ENCODE results near the gene TOX2. TPM values are rescaled to one million over a fixed set of nuclear protein-coding genes. Genes with fewer than 3 reads are reported as not detected.

The TOX2 gene
- total RNA-seq, 1 donor from 2014 or later = 0.41 TPM

DNA sequence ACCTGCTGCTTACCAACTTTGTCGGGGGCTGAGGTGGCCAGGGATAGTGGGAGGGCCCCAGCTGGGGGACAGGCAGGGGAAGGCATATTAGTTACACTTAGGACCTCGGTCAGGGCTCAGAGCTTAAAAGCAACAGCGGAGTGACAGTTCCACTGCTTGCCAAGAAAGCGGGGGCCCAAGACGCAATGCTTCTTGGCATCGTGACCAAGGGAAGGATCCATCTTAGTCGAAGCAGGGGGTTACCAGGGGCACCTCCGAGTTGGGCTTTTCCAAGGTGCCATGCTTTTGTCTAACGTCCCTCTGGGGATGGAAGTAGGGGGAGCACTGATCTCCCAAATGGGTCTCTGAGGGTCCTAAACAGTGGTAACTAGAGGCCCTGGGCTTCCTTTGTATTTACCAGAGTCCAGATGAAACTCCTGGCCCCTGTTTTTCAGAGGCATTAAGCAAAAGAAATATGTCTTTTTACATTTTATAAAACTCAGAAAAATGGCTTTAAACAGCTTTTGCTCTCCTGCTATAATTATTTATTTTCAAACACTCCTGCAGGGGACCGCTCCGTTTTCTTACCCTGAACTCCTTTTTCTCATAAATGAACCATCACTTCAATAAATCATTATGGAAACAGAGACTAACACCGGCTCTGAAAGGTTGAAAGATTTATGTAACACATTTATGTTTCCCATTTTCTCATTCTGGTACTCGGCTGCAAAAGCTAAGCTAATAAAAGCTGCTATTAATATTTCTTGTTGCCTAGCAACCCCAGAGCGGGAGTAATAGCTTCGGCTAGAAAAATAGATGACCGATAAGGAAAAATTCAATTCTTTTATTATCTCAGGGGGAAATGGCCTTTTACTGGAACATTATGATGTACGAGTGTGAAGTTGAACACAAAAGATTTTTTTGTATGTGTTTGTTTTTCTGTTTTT lies 100.4 kb downstream of the TOX2 start:
- no peak for DNase-seq (ENCODE audit: low spot score in 2 of 2)
- FAIRE-seq = no peak

- no peak for FAIRE-seq
Observed at GRCh38 chr20:44015733-44016103, 101.1 kb downstream of the TOX2 start.

GRCh38 chr20:44016525-44016924 lies 101.9 kb downstream of the TOX2 start:
- no peak for DNase-seq (ENCODE audit: low spot score in 2 of 2)
- FAIRE-seq = no peak

More at GRCh38 chr20:44015733-44016103, 101.1 kb downstream of the TOX2 start:
- DNase-seq (ENCODE audit: low spot score in 2 of 2) = no peak

DNA sequence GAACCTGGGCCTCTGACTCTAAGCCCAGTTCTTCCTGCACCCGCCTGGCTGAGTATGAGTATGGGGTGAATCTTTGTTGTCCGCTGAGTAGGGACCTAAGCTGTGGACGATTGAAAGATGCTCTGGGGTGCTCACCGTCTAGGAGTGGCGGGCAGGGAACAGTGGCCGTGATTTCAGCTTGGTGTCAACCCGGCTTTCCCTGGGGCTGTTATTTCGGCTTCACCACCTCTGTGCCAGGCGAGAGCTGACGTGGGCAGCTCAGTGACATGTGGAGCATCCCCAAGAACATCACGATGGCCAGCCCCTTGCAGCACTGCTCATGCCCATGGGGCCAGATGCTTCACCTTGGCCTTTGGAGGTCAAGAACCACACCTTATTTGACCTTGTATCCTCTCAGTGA lies 102.6 kb downstream of the TOX2 start:
- DNase-seq (ENCODE audit: low spot score in 2 of 2) = no peak

GRCh38 chr20:44017905-44018258 lies 103.2 kb downstream of the TOX2 start:
- FAIRE-seq (no peak), DNase-seq (ENCODE audit: low spot score in 2 of 2) (no peak)

More for the DNA sequence above, 102.6 kb downstream of the TOX2 start:
- FAIRE-seq = no peak

GRCh38 chr20:44018259-44018941 lies 103.7 kb downstream of the TOX2 start:
- FAIRE-seq (no peak), DNase-seq (ENCODE audit: low spot score in 2 of 2) (peak in 1 of 2 donors; percentile 33)

DNA sequence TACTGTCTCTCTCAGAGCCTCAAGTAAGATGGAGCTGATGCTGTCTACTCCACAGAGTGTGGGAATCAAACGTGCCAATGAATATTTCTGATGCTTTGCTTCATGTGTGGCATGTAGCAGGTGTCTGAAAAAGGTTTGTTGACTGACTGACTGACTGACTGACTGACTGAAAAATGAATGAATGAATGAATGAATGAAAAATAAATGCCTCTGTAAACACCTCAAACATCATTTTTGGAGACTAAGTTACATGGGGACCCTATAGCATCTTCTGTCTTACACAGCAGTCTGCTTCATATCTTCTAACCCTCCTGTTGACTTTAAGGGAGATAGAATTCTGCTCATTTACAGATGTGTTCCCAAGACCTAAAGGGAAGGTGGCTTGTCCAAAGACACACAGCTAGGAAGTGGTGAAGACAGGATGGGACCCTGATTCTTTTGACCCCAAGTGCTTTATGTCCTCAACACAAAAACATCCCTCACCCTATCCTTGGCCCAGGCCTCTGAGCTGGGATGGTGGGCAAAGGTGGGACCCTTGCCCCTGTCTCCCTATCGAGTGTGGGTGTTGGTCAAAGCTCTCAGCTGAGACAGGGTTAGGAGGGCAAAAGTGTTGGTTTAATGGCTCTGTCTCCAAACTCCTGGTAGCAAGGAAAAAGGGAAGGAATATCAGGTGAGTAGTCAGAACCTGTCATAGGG lies 104.4 kb downstream of the TOX2 start:
- FAIRE-seq = no peak

GRCh38 chr20:44019638-44020335 lies 105.1 kb downstream of the TOX2 start:
- FAIRE-seq = no peak
- no peak for DNase-seq (ENCODE audit: low spot score in 2 of 2)

More for the DNA sequence above, 104.4 kb downstream of the TOX2 start:
- no peak for DNase-seq (ENCODE audit: low spot score in 2 of 2)

- FAIRE-seq (no peak), DNase-seq (ENCODE audit: low spot score in 2 of 2) (no peak)
Observed at GRCh38 chr20:44020406-44021148, 105.9 kb downstream of the TOX2 start.

DNA sequence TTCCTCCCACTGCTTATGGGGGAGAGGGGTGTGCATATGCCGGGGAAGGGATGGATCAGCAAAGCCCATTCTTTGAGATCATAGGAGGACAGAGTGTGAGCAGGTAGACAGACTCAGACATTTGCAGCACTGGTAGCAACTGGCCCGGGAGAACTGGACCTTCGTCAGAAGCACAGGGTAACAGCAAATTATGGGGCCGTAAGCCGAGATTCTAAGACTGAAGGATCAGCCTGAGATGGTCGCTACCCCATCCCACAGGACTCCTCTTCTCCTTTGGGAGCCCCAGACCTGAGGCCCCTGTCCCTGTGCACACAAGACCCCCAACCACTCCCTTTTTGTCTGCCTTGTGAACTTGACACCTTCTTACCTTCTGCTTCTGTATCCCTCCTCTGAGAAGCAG lies 106.5 kb downstream of the TOX2 start:
- FAIRE-seq (no peak), DNase-seq (ENCODE audit: low spot score in 2 of 2) (no peak)

- FAIRE-seq (no peak), DNase-seq (ENCODE audit: low spot score in 2 of 2) (no peak)
Observed at GRCh38 chr20:44021900-44022299, 107.2 kb downstream of the TOX2 start.

- FAIRE-seq (no peak), DNase-seq (ENCODE audit: low spot score in 2 of 2) (no peak)
Observed at GRCh38 chr20:44022464-44022863, 107.8 kb downstream of the TOX2 start.

DNA sequence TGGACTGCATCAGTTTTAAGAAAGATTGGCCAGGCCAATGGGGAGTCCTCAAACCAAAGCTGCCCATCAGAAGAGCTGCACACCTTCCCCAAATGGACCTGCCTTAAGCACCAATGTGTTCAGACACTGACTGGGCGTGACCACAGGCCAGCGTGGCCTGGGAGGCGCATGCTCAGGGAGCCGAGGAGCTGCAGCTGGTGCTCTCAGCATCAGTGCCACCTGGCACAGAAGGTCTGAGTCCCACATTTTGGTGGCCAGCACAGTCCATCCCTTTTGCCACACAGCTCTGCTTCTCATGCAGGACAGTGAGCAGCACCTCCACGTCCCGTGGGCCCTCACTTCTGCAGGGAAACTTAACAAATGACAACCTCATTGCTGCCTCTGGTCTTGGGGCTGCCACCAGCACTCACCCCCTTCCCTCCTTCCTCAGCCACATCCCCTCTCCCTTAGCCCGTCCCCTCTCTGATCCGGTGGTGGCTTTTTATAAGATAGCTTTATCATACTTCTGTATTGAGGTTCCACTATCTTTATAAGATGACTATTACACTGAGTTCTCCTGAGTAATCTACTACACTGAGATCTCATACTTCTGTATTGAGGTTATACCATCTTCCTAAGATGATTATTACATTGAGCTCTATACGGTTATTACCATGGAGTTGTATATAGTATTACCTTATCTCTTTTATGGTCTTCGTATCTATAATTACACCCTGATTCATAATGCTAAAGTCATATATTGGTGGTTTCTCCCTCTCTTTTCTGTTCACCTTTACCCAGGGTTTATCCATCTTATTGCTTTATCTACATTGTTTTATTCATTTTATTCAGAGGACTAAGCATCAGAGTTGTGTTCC lies 109.1 kb downstream of the TOX2 start:
- FAIRE-seq = no peak
- no peak for DNase-seq (ENCODE audit: low spot score in 2 of 2)

DNA sequence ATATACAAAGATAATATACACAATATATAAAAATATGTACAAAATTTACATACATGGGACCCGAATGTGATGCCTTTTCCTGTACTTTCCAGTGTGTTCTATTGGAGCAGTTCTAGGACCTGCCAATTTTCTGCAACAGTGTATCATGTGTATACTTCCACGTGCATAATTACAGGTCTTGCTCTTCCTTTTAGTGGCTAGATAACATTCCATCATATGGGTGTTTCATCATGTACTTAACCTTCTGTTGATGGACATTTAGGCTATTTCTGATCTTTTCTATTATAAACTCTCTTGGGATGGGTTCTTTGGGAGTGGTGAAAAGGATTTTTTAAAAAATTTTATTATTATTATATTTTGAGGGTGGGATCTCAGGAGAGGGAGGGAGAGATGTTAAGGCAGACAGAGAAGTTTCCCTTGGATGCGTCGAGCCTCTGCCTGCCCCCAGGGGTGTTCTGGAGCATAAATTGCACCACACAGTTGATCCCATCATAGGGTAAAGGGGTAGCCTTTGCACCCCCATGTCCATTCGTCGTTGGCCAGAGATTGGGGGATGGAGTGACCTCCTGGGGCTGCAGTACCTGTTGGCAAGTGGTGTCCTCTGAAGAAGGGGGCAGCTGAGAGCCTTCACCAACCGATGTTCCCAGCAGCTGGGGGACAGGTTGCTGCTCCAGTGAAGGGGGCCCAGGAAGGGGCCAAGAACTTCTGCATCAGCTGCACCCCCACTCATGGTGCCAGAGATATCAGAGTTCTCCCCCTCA lies 110.3 kb downstream of the TOX2 start:
- DNase-seq (ENCODE audit: low spot score in 2 of 2) = no peak

DNA sequence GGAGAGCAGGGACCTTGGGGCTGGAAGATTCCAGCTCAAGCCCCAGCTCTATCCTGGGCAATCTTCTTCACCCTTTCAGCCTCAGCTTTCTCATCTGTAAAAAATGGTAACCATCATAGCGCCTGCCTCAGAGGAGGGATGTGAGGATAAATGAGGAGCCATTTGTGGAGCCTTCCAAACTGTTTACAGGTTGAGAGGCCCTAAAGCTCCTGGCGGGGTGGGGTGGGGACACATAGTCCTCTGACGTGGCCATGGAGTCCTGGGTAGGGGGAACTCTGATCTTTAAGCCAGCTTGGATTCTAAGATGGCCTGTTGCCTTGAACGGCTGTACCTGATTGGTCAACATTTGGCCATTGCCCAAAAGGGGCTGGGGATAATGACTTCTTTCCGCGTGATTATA lies 111.1 kb downstream of the TOX2 start:
- FAIRE-seq = no peak
- DNase-seq (ENCODE audit: low spot score in 2 of 2) = no peak

More for the DNA sequence above, 110.3 kb downstream of the TOX2 start:
- no peak for FAIRE-seq

GRCh38 chr20:44026647-44027342 lies 112.1 kb downstream of the TOX2 start:
- DNase-seq (ENCODE audit: low spot score in 2 of 2) (no peak), FAIRE-seq (no peak)

- DNase-seq (ENCODE audit: low spot score in 2 of 2) (no peak), FAIRE-seq (no peak)
Observed at GRCh38 chr20:44027343-44028002, 112.8 kb downstream of the TOX2 start.

Measured in frontal cortex (tissue), 4 donors.